HEK293 (cell line): ENCODE results near the gene MKLN1.

Source experiments
- CTCF ChIP-seq: fragments of 450-650 bp; formaldehyde crosslinking; IDR thresholded peaks from 2 replicates; pipeline ENCODE4 v1.5.1; 2016; ENCODE audit warnings: missing biosample characterization, missing genetic modification characterization
- ZBTB48 ChIP-seq: fragments of 450-650 bp; formaldehyde crosslinking; IDR thresholded peaks from 2 replicates; pipeline ENCODE4 v1.5.1; 2016; ENCODE audit warnings: missing biosample characterization, missing genetic modification characterization
- ZNF585B ChIP-seq: fragments of 450-650 bp; formaldehyde crosslinking; IDR thresholded peaks from 2 replicates; pipeline ENCODE4 v1.5.1; 2016; ENCODE audit warnings: missing biosample characterization, missing genetic modification characterization

DNA sequence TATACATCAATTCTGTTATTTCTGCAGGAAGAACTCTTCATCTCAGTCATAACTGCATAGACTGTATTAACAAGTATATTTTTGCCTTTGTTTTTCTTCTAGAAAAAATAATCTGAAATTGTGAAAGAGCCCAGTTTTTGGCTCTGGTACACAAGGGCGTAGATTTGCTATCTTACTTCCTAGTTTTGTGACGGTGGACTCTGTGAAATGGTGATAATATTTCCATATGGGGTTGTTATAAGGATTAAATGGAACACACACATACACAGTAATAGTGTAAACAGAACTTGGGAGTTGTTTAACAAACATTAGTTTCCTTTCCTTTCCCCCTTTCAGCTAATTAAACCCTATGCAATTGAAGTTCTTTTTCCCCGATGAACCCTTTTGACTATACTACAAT lies 108.7 kb downstream of the MKLN1 start:
- TF ChIP-seq CTCF (tag by site-specific recombination) (no peak), ZNF585B (tag by site-specific recombination) (no peak), ZBTB48 (tag by site-specific recombination) (no peak)
